Breast epithelium (tissue), 4 donors: ENCODE results near the gene PEBP1. TPM values are rescaled to one million over a fixed set of nuclear protein-coding genes. Genes with fewer than 3 reads are reported as not detected.

ENCODE experiments used
- DNase-seq, 2 donors: peaks; one replicate each; pipeline ENCODE4 v3.0.0-alpha.2; 2019; ENCODE audit warnings: low spot score in 2 of 2
- H3K27ac ChIP-seq, 2 donors: fragments of 200-600 bp; sonication (generic) in 1 of 2; one replicate each; pipeline ENCODE4 v1.5.1; 2016 to 2019; ENCODE audit warnings: mild to moderate bottlenecking in 1 of 2
- H3K27me3 ChIP-seq, 2 donors: fragments of 200-600 bp; sonication (generic) in 1 of 2; one replicate each; pipeline versions ENCODE4 v1.5.1 to v1.6.0; 2017 to 2019; ENCODE audit warnings: control low read depth in 1 of 2, mild to moderate bottlenecking in 1 of 2
- H3K36me3 ChIP-seq: fragments of 200-600 bp; one replicate; pipeline ENCODE4 v1.5.1; 2019
- H3K4me1 ChIP-seq, 2 donors: fragments of 200-600 bp; sonication (generic); one replicate each; pipeline ENCODE4 v1.5.1; 2016 to 2019; ENCODE audit warnings: control low read depth in 1 of 2
- H3K4me3 ChIP-seq, 3 donors: fragments of 200-600 bp; sonication (generic); 1 replicate in 2 of 3; 2 replicates in 1 of 3; pipeline ENCODE4 v1.5.1; 2016 to 2019; ENCODE audit warnings: mild to moderate bottlenecking in 3 of 3, moderate library complexity in 2 of 3
- H3K9me3 ChIP-seq, 2 donors: fragments of 200-600 bp; sonication (generic) in 1 of 2; one replicate each; pipeline ENCODE4 v1.5.1; 2016 to 2019; ENCODE audit warnings: control low read depth in 1 of 2
- POLR2A ChIP-seq: fragments of 450-650 bp; IDR thresholded peaks from one replicate; pipeline ENCODE4 v1.6.1; 2016; ENCODE audit warnings: antibody characterized with exemption, mild to moderate bottlenecking, moderate library complexity
- POLR2AphosphoS5 ChIP-seq, 3 donors: sonication (generic); formaldehyde crosslinking; IDR thresholded peaks; one replicate each; pipeline ENCODE4 v1.6.1; 2017; ENCODE audit warnings: antibody characterized with exemption in 3 of 3
- intact Hi-C: fragments of 100-400 bp; cut with DNase I; formaldehyde crosslinking; loops from one replicate; pipeline ENCODE4 v1.15.1; 2023; ENCODE audit warnings: low total_unique reads
- total RNA-seq, 3 donors: library from RNA; depleted of rRNA; stranded (reverse); fragments of >200 nt; gene quantifications; one replicate each; pipeline ENCODE4 v1.1.0, GENCODE V29; 2016
- TF ChIP-seq, protein P1 (sequence below), 3 donors: fragments of 450-650 bp; IDR thresholded peaks; one replicate each; pipeline ENCODE4 v1.5.1; 2016 to 2017; ENCODE audit warnings: antibody characterized with exemption in 3 of 3, mild to moderate bottlenecking in 3 of 3, moderate library complexity in 3 of 3

Gene PEBP1
- total RNA-seq, 3 donors from 2014 or later: 373 to 507 (median 440) TPM

- no peaks in the 10 kb centered on the region for H3K27me3 ChIP-seq
- intact Hi-C loops: no loop called here
Measured at GRCh38 chr12:118101051-118101450, 34.9 kb upstream of the PEBP1 start.

DNA sequence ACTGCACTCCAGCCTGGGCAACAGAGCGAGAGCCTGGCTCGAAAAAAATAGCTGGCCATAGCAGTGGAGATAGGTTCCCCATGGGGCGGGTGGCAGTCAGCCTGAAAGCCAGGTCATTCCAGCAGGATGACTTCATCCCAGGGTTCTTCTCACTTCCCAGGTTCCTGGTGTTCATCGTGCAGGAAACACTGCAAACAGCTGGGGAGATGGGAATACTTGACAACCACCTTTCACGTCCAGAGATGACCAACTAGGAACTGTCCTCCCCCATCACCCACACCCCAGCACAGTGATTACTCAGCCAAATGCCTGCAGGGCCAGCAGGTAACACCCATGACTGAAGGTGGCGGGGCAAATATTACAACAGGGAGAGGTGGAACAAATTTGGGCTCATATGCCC is 33.9 kb upstream of the PEBP1 start:
- no peak overlapping the region for H3K27ac ChIP-seq
- no peaks in the 10 kb centered on the region for H3K27me3 ChIP-seq
- H3K4me1 ChIP-seq: no peaks in the 10 kb centered on the region
- H3K4me3 ChIP-seq: no peak overlapping the region
- peak in 1 of 2 donors; percentile 52 for DNase-seq
- H3K9me3 ChIP-seq: no peaks in the 10 kb centered on the region
- TF ChIP-seq, protein P1, sequence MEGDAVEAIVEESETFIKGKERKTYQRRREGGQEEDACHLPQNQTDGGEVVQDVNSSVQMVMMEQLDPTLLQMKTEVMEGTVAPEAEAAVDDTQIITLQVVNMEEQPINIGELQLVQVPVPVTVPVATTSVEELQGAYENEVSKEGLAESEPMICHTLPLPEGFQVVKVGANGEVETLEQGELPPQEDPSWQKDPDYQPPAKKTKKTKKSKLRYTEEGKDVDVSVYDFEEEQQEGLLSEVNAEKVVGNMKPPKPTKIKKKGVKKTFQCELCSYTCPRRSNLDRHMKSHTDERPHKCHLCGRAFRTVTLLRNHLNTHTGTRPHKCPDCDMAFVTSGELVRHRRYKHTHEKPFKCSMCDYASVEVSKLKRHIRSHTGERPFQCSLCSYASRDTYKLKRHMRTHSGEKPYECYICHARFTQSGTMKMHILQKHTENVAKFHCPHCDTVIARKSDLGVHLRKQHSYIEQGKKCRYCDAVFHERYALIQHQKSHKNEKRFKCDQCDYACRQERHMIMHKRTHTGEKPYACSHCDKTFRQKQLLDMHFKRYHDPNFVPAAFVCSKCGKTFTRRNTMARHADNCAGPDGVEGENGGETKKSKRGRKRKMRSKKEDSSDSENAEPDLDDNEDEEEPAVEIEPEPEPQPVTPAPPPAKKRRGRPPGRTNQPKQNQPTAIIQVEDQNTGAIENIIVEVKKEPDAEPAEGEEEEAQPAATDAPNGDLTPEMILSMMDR (IDR thresholded peaks at IDR 0.05): no peak
- TF ChIP-seq POLR2A: no peak
- TF ChIP-seq POLR2AphosphoS5 (IDR thresholded peaks at IDR 0.05): no peak
- intact Hi-C loops: no loop called here
- H3K36me3 ChIP-seq: no peaks in the 10 kb centered on the region

More at GRCh38 chr12:118101051-118101450, 34.9 kb upstream of the PEBP1 start:
- TF ChIP-seq, protein P1 (IDR thresholded peaks at IDR 0.05): no peak
- no peak for TF ChIP-seq POLR2A
- TF ChIP-seq POLR2AphosphoS5 (IDR thresholded peaks at IDR 0.05): no peak
- Histone ChIP-seq H3K4me3 (no peak overlapping the region), H3K36me3 (no peaks in the 10 kb centered on the region), H3K9me3 (no peaks in the 10 kb centered on the region), H3K4me1 (no peaks in the 10 kb centered on the region), H3K27ac (no peak overlapping the region)
- no peak for DNase-seq

- no peak for DNase-seq
- no peaks in the 10 kb centered on the region for H3K27me3 ChIP-seq
- TF ChIP-seq POLR2AphosphoS5 (IDR thresholded peaks at IDR 0.05) (no peak), POLR2A (no peak)
- TF ChIP-seq, protein P1 (IDR thresholded peaks at IDR 0.05): no peak
- H3K9me3 ChIP-seq: no peaks in the 10 kb centered on the region
- peak overlapping the region; percentile 84 to 86 (median 84) for H3K4me3 ChIP-seq
- no peak overlapping the region for H3K27ac ChIP-seq
- no peaks in the 10 kb centered on the region for H3K4me1 ChIP-seq
- H3K36me3 ChIP-seq: no peaks in the 10 kb centered on the region
- intact Hi-C loops: no loop called here
Measured at GRCh38 chr12:118102609-118103008, 33.3 kb upstream of the PEBP1 start.

DNA sequence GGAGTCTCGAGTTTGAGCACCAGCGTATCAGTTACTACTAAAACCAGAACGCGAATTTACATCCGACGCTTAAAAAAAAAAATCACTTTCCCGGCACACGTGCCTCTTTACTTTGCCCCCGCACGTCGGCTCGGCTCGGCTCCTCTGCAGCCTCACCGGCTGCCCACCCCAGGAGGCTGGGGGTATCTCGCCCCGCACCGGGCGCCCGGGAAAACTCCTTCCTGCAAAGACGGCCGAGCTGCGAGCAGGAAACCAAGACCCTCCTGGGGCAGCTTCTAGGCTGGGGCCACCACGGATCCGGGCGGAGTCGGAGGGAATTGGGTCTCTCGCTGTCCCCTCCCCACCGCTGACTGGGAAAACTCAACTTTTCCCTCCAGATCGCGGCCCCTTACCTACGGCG is 32.7 kb upstream of the PEBP1 start:
- Histone ChIP-seq H3K4me3 (peak overlapping the region; percentile 84 to 86 (median 84)), H3K36me3 (no peaks in the 10 kb centered on the region), H3K4me1 (no peaks in the 10 kb centered on the region), H3K27ac (peak overlapping the region; percentile 71 to 75), H3K9me3 (no peaks in the 10 kb centered on the region), H3K27me3 (no peaks in the 10 kb centered on the region)
- intact Hi-C loops: no loop called here
- no peak for DNase-seq
- no peak for TF ChIP-seq POLR2A
- TF ChIP-seq, protein P1 (IDR thresholded peaks at IDR 0.05): no peak
- no peak for TF ChIP-seq POLR2AphosphoS5 (IDR thresholded peaks at IDR 0.05)

DNA sequence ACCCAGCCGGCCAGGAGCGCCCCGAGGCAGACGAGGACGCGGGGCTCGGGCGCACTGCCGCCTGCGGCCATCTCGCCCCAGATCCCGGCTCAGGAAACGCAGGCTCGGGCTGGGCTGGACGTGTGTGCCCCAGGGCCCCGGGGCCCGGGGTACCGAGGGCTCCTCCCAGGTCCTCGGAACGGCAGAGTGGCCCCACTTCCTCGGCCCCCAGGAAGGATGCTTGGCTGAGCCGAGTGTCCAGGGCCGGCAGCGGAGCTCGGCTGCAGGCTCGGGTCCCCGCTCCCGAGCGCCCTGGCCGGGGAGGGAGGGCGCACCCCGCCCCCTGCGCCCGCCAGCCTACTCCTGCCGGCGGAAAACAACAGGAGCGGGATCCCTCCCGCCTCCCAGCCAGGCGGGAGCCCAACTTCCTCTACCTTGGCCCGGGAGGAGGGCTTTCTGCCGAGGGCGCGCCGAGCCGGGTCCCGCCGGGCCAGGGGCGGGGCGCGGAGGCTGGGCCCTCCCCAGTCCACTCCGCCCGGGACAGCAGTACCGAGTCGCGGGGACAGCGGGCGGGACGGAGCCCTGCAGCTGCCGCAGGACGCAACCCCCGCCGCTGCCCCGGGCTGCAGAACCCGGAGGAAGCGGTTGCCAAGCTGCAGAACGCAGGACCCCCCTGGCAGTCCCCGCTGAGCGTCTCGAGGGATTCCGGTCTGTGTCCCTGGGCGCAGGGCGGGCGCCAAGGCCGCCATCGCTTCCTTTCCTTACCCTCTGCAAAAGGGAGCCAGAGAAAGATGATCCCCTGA is 32.1 kb upstream of the PEBP1 start, which contains the start of gene VSIG10:
Gene VSIG10 (minus strand): TSS at position 411 of the 782 bp plus-strand sequence. CDS start 340 bp downstream, at position 71.
- peak; percentile 20 to 60 for DNase-seq
- Histone ChIP-seq H3K27me3 (no peaks in the 10 kb centered on the region), H3K4me1 (no peaks in the 10 kb centered on the region), H3K36me3 (no peaks in the 10 kb centered on the region), H3K27ac (peak within 1 kb of the TSS; percentile 71 to 75), H3K9me3 (no peaks in the 10 kb centered on the region), H3K4me3 (peak within 1 kb of the TSS; percentile 84 to 86 (median 84))
- intact Hi-C loops: no loop called here
- TF ChIP-seq, protein P1 (IDR thresholded peaks at IDR 0.05): no peak
- TF ChIP-seq POLR2A (peak; percentile 34), POLR2AphosphoS5 (IDR thresholded peaks at IDR 0.05) (peak in 1 of 3 donors; percentile 2)
